Esophagus squamous epithelium (tissue), 5 donors: ENCODE data around the gene ESYT2. TPM values are rescaled to one million over a fixed set of nuclear protein-coding genes. Genes with fewer than 3 reads are reported as not detected.
"Not testable (repeated sequence)": the region's sequence is repeated elsewhere in the genome, so short reads cannot be mapped to it uniquely, and the experiment has no call there.

Experiments
- DNase-seq: peaks from one replicate; lab custom pipeline; 2025; lab: John Stamatoyannopoulos, UW
- H3K27ac ChIP-seq, 4 donors: fragments of 200-600 bp; sonication (generic); one replicate each; pipeline ENCODE4 v1.5.1; 2016 to 2019; ENCODE audit warnings: mild to moderate bottlenecking in 1 of 4
- H3K27me3 ChIP-seq, 4 donors: fragments of 200-600 bp; sonication (generic); 1 replicate in 3 of 4; 2 replicates in 1 of 4; pipeline versions ENCODE4 v1.5.1 to v1.6.0; 2017 to 2021; ENCODE audit warnings: antibody characterized with exemption in 1 of 4
- H3K36me3 ChIP-seq, 3 donors: fragments of 200-600 bp; sonication (generic); one replicate each; pipeline ENCODE4 v1.5.1; 2016 to 2019
- H3K4me1 ChIP-seq, 3 donors: fragments of 200-600 bp; sonication (generic); one replicate each; pipeline ENCODE4 v1.5.1; 2017 to 2019
- H3K4me3 ChIP-seq, 4 donors: fragments of 200-600 bp; sonication (generic); 1 replicate in 3 of 4; 2 replicates in 1 of 4; pipeline ENCODE4 v1.5.1; 2016 to 2019; ENCODE audit warnings: mild to moderate bottlenecking in 2 of 4, moderate library complexity in 1 of 4
- H3K9me3 ChIP-seq, 3 donors: fragments of 200-600 bp; sonication (generic); one replicate each; pipeline ENCODE4 v1.5.1; 2016 to 2019
- POLR2A ChIP-seq, 4 donors: fragments of 450-650 bp; IDR thresholded peaks; one replicate each; pipeline ENCODE4 v1.6.1; 2017; ENCODE audit warnings: antibody characterized with exemption in 4 of 4, mild to moderate bottlenecking in 4 of 4, moderate library complexity in 3 of 4
- WGBS, 2 donors: methylation state at CpG; one replicate each; pipeline ENCODE4 v1.1.5; 2018; 5-methylcytosine and 5-hydroxymethylcytosine counted together
- intact Hi-C: fragments of 100-400 bp; cut with DNase I; formaldehyde crosslinking; loops from one replicate; pipeline ENCODE4 v1.15.0; 2022
- total RNA-seq, 4 donors: library from RNA; depleted of rRNA; stranded (reverse); fragments of >200 nt; gene quantifications; one replicate each; pipeline ENCODE4 v1.1.0, GENCODE V29; 2016
- TF ChIP-seq, protein P1 (sequence below), 6 experiments: fragments of 450-650 bp in 4 of 6; fragments of 200-600 bp in 2 of 6; sonication (generic) in 2 of 6; IDR thresholded peaks; one replicate each; pipeline ENCODE4 v1.5.1; 2016 to 2019; ENCODE audit warnings: antibody characterized with exemption in 6 of 6, mild to moderate bottlenecking in 4 of 6, moderate library complexity in 4 of 6
- donor health status: DM: yes; HTN: yes; CAD: no.

The ESYT2 gene
- total RNA-seq, 4 donors from 2014 or later: 52.1 to 94.2 (median 60.5) TPM

- intact Hi-C loops: loop anchor here (10.0 kb wide), 1 partner anchor 129 kb away; no protein-coding TSS in a partner anchor
- DNase-seq: no peak
- peak overlapping the region; percentile 62 to 99 (median 88) for H3K4me3 ChIP-seq
Observed at GRCh38 chr7:158705234-158705850, 124.0 kb downstream of the ESYT2 start.

GRCh38 chr7:158704524-158705233 lies 124.6 kb downstream of the ESYT2 start, which contains the start of gene NCAPG2:
Gene NCAPG2 (minus strand): TSS chr7:158704804. CDS start chr7:158701899, 2,905 bp downstream.
- Histone ChIP-seq H3K27ac (peak within 1 kb of the TSS; percentile 89 to 98 (median 96)), H3K4me3 (peak within 1 kb of the TSS; percentile 62 to 99 (median 88)), H3K9me3 (no peaks in the 10 kb centered on the region), H3K4me1 (peaks cover 5 to 31% (median 17%) of the 10 kb centered on the region in 3 donors), H3K36me3 (peaks cover 0 to 10% (median 0%) of the 10 kb centered on the region in 3 donors), H3K27me3 (no peaks in the 10 kb centered on the region)
- WGBS, 2 donors: 0% methylated on average over 2 to 3 of the region's 78 CpGs
- intact Hi-C loops: loop anchor here (10.0 kb wide), 1 partner anchor 130 kb away; no protein-coding TSS in a partner anchor
- DNase-seq: peak; percentile 92
- TF ChIP-seq, protein P1, sequence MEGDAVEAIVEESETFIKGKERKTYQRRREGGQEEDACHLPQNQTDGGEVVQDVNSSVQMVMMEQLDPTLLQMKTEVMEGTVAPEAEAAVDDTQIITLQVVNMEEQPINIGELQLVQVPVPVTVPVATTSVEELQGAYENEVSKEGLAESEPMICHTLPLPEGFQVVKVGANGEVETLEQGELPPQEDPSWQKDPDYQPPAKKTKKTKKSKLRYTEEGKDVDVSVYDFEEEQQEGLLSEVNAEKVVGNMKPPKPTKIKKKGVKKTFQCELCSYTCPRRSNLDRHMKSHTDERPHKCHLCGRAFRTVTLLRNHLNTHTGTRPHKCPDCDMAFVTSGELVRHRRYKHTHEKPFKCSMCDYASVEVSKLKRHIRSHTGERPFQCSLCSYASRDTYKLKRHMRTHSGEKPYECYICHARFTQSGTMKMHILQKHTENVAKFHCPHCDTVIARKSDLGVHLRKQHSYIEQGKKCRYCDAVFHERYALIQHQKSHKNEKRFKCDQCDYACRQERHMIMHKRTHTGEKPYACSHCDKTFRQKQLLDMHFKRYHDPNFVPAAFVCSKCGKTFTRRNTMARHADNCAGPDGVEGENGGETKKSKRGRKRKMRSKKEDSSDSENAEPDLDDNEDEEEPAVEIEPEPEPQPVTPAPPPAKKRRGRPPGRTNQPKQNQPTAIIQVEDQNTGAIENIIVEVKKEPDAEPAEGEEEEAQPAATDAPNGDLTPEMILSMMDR (IDR thresholded peaks at IDR 0.05): peak in 5 of 6 experiments; percentile 50 to 73 (median 64)
- TF ChIP-seq POLR2A (IDR thresholded peaks at IDR 0.05): peak in 3 of 4 donors; percentile 76 to 95 (median 84)

More at GRCh38 chr7:158705234-158705850, 124.0 kb downstream of the ESYT2 start:
- Histone ChIP-seq H3K9me3 (no peaks in the 10 kb centered on the region), H3K4me1 (peaks cover 5 to 31% (median 17%) of the 10 kb centered on the region in 3 donors), H3K36me3 (peaks cover 0 to 10% (median 0%) of the 10 kb centered on the region in 3 donors), H3K27ac (peak overlapping the region; percentile 89 to 98 (median 96)), H3K27me3 (no peaks in the 10 kb centered on the region)
- TF ChIP-seq POLR2A (IDR thresholded peaks at IDR 0.05): no peak
- 6 to 9% methylated on average over 7 to 10 of the region's 22 CpGs for WGBS, 2 donors

DNA sequence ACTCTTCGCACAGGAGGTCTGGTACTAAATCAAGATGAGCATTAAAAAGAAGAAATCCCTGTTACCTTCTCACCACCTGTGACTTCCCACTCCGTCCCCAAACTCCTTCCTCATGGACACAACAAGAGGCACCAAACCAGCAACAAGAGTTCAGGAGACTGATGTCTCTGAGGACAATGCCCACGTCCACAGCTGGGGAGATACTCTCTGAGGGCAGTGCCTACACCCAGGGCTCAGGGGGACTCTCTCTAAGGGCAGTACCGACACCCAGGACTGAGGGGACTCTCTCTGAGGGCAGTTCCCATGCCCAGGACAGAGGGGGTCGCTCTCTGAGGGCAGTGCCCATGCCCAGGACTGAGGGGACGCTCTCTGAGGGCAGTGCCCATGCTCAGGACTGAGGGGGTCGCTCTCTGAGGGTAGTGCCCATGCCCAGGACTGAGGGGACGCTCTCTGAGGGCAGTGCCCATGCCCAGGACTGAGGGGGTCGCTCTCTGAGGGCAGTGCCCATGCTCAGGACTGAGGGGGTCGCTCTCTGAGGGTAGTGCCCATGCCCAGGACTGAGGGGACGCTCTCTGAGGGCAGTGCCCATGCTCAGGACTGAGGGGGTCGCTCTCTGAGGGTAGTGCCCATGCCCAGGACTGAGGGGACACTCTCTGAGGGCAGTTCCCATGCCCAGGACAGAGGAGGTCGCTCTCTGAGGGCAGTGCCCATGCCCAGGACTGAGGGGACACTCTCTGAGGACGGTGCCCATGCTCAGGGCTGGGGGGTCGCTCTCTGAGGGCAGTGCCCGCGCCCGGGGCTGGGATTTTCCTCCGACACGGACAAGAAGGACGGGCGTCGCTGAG lies 125.4 kb downstream of the ESYT2 start:
- H3K27me3 ChIP-seq, DNase-seq, H3K36me3 ChIP-seq, H3K9me3 ChIP-seq: not testable (repeated sequence)
- WGBS, 2 donors: 38 to 100% methylated on average over 1 to 2 of the region's 23 CpGs
- Histone ChIP-seq H3K27ac (peak overlapping the region; percentile 89 to 98 (median 96)), H3K4me3 (peak overlapping the region; percentile 62 to 99 (median 88)), H3K4me1 (peaks cover 5 to 31% (median 17%) of the 10 kb centered on the region in 3 donors)
- intact Hi-C loops: loop anchor here (10.0 kb wide), 1 partner anchor 131 kb away; no protein-coding TSS in a partner anchor

- 37 to 38% methylated on average over 3 of the region's 3 CpGs for WGBS, 2 donors
- DNase-seq: no peak
- TF ChIP-seq, protein P1 (IDR thresholded peaks at IDR 0.05): no peak
- no peak for TF ChIP-seq POLR2A (IDR thresholded peaks at IDR 0.05)
- Histone ChIP-seq H3K36me3 (peaks cover 0 to 10% (median 0%) of the 10 kb centered on the region in 3 donors), H3K4me3 (no peak overlapping the region), H3K9me3 (no peaks in the 10 kb centered on the region), H3K4me1 (peaks cover 5 to 31% (median 17%) of the 10 kb centered on the region in 3 donors), H3K27ac (no peak overlapping the region), H3K27me3 (no peaks in the 10 kb centered on the region)
- intact Hi-C loops: loop anchor here (10.0 kb wide), 1 partner anchor 132 kb away; no protein-coding TSS in a partner anchor
Observed at GRCh38 chr7:158702944-158703343, 126.4 kb downstream of the ESYT2 start.

- TF ChIP-seq, protein P1 (IDR thresholded peaks at IDR 0.05): no peak
- TF ChIP-seq POLR2A (IDR thresholded peaks at IDR 0.05): no peak
- intact Hi-C loops: loop anchor here (10.0 kb wide), 1 partner anchor 133 kb away; no protein-coding TSS in a partner anchor
- H3K9me3 ChIP-seq: no peaks in the 10 kb centered on the region
- H3K4me1 ChIP-seq: peaks cover 5 to 31% (median 17%) of the 10 kb centered on the region in 3 donors
- WGBS, 2 donors: 40 to 61% methylated on average over 2 to 4 of the region's 4 CpGs
- H3K4me3 ChIP-seq: no peak overlapping the region
- DNase-seq: no peak
- no peak overlapping the region for H3K27ac ChIP-seq
- no peaks in the 10 kb centered on the region for H3K27me3 ChIP-seq
- peaks cover 0 to 10% (median 0%) of the 10 kb centered on the region in 3 donors for H3K36me3 ChIP-seq
Observed at GRCh38 chr7:158702196-158702595, 127.1 kb downstream of the ESYT2 start.
